Keratinocyte (primary cell): ENCODE measurements around the gene TP73. TPM values are rescaled to one million over a fixed set of nuclear protein-coding genes. Genes with fewer than 3 reads are reported as not detected.

ENCODE experiments used
- DNase-seq: peaks from one replicate; pipeline ENCODE4 v3.0.0-alpha.2; 2011; ENCODE audit warnings: low read depth, missing footprints, low spot score
- FAIRE-seq: peaks from 2 replicates; lab custom pipeline; 2011; peaks lifted over from hg19 to GRCh38; lab: Jason Lieb, UNC
- H2AFZ ChIP-seq: 2 replicates; pipeline ENCODE4 v1.6.0; 2012; ENCODE audit warnings: low read length, control low read depth, inconsistent platforms; ENCODE audit not compliant: control insufficient read depth
- H3K27ac ChIP-seq: 2 replicates; pipeline ENCODE4 v1.5.1; 2011; ENCODE audit warnings: low read length; ENCODE audit not compliant: control insufficient read depth, insufficient read depth
- H3K27me3 ChIP-seq: 3 replicates; pipeline ENCODE4 v1.6.0; 2011; ENCODE audit warnings: low read length; ENCODE audit not compliant: control insufficient read depth, insufficient read depth; ENCODE audit errors: extremely low read depth
- H3K36me3 ChIP-seq, 2 experiments: 2 replicates in 1 of 2; 3 replicates in 1 of 2; pipeline ENCODE4 v1.5.1; 2011; ENCODE audit warnings: low read length in 2 of 2, mild to moderate bottlenecking in 1 of 2; ENCODE audit not compliant: control insufficient read depth in 2 of 2, insufficient read depth in 2 of 2; ENCODE audit errors: extremely low read depth in 1 of 2
- H3K4me1 ChIP-seq: 3 replicates; pipeline ENCODE4 v1.5.1; 2011; ENCODE audit warnings: low read length; ENCODE audit not compliant: control insufficient read depth, insufficient read depth; ENCODE audit errors: extremely low read depth
- H3K4me2 ChIP-seq: 3 replicates; pipeline ENCODE4 v1.6.0; 2011; ENCODE audit warnings: low read depth, low read length; ENCODE audit not compliant: control insufficient read depth, insufficient read depth; ENCODE audit errors: extremely low read depth
- H3K4me3 ChIP-seq, 3 experiments: fragments of 200-600 bp in 1 of 3; sonication (generic) in 1 of 3; 2 replicates in 2 of 3; 3 replicates in 1 of 3; pipeline ENCODE4 v1.5.1; 2011 to 2016; ENCODE audit warnings: low read length in 3 of 3, mild to moderate bottlenecking in 3 of 3, control low read depth in 2 of 3, inconsistent platforms in 1 of 3, low read depth in 1 of 3, mixed read lengths in 1 of 3, mixed run types in 1 of 3, moderate library complexity in 1 of 3; ENCODE audit not compliant: control insufficient read depth in 2 of 3, insufficient read depth in 2 of 3; ENCODE audit errors: extremely low read depth in 1 of 3
- H3K79me2 ChIP-seq: 2 replicates; pipeline ENCODE4 v1.6.0; 2012; ENCODE audit warnings: low read length; ENCODE audit not compliant: control insufficient read depth, insufficient read depth
- H3K9ac ChIP-seq: 3 replicates; pipeline ENCODE4 v1.6.0; 2011; ENCODE audit warnings: low read length; ENCODE audit not compliant: control insufficient read depth, insufficient read depth; ENCODE audit errors: extremely low read depth
- H3K9me1 ChIP-seq: 3 replicates; pipeline ENCODE4 v1.6.0; 2011; ENCODE audit warnings: low read length; ENCODE audit not compliant: control insufficient read depth, insufficient read depth; ENCODE audit errors: extremely low read depth
- H3K9me3 ChIP-seq: 2 replicates; pipeline ENCODE4 v1.5.1; 2012; ENCODE audit warnings: low read depth, low read length; ENCODE audit not compliant: control insufficient read depth
- H4K20me1 ChIP-seq: 3 replicates; pipeline ENCODE4 v1.6.0; 2011; ENCODE audit warnings: low read length; ENCODE audit not compliant: control insufficient read depth, insufficient read depth; ENCODE audit errors: extremely low read depth
- EZH2 ChIP-seq: IDR thresholded peaks from one replicate; pipeline ENCODE4 v1.6.1; 2012; ENCODE audit warnings: inconsistent platforms, mild to moderate bottlenecking, low read length, moderate library complexity
- dilution Hi-C: fragments of 300-500 bp; cut with MboI; formaldehyde crosslinking; loops from one replicate; pipeline ENCODE4 v1.7.0; 2020; ENCODE audit warnings: low sequenced_read_pairs; ENCODE audit not compliant: extremely low pct_ligation_motif_present
- polyA plus RNA-seq, 5 experiments: library from polyadenylated mRNA; depleted of rRNA in 3 of 5; stranded (reverse) in 3 of 5; stranded (forward) in 1 of 5; unstranded in 1 of 5; fragments of >200 nt; gene quantifications; 1 replicate in 1 of 5; 2 replicates in 3 of 5; 3 replicates in 1 of 5; pipeline versions ENCODE4 v1.2.1 to v1.2.3, GENCODE V29; 2011 to 2012; ENCODE audit warnings: missing spikeins in 2 of 5, low read depth in 1 of 5, low replicate concordance in 1 of 5
- TF ChIP-seq, protein P1 (sequence below), 3 experiments: IDR thresholded peaks in 1 of 3; conservative IDR thresholded peaks in 1 of 3; optimal IDR thresholded peaks in 1 of 3; 2 replicates in 2 of 3; 3 replicates in 1 of 3; pipeline versions ENCODE3 to v1.5.1; 2011; ENCODE audit warnings: low read length in 3 of 3, mild to moderate bottlenecking in 3 of 3, moderate library complexity in 2 of 3, control low read depth in 1 of 3, inconsistent platforms in 1 of 3; ENCODE audit not compliant: insufficient read depth in 2 of 3; ENCODE audit errors: extremely low read depth in 1 of 3

The TP73 gene
- polyA plus RNA-seq, 1 donor (not counting 4 experiments of a cell fraction or from before 2014, with no cell fraction given): 0.14 TPM

DNA sequence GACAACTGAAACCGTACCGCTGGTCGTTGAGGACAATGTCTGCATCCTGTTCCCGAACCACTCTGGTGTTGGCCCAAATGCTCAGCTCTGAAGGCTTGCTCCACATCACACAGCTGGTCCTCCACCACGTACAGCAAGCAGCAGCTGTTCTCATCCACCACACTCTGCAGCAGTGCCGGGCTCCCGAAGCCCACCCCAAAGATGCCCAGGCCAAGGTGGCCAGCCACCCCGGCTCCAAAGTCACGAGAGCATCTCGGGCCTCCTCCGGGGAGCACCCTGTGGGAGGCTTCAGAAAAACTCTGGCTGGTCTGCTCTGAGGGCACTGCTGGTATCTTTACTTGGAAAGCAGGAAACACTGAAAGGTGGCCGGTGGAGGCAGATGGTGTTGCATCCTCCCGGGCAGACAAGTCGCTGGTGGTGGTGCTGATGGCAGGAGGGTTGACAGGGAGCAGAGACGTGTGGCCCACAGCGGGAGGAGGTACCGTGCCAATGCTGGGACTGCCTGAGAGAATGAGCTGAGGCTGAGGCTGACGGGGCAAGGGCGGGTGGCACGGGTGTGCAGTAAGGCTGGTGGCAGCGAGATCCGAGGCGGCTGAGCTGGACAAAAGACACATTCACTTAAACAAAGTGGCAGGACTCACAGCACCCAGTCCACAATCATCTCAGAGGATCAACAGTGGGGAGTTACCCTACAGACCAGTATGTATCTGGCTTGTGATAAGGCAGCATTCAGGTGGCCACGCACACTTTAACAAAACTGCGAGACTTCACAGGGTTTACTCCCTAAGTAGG, 93.5 kb downstream of the TP73 start:
- H3K4me3 ChIP-seq: peak overlapping the region in 2 of 3 experiments; percentile 56 to 68
- H2AFZ ChIP-seq: no peak overlapping the region
- peak overlapping the region; percentile 84 for H3K4me2 ChIP-seq
- H3K79me2 ChIP-seq: no peaks in the 10 kb centered on the region
- dilution Hi-C loops: no loop called here
- no peak for TF ChIP-seq EZH2
- TF ChIP-seq, protein P1, sequence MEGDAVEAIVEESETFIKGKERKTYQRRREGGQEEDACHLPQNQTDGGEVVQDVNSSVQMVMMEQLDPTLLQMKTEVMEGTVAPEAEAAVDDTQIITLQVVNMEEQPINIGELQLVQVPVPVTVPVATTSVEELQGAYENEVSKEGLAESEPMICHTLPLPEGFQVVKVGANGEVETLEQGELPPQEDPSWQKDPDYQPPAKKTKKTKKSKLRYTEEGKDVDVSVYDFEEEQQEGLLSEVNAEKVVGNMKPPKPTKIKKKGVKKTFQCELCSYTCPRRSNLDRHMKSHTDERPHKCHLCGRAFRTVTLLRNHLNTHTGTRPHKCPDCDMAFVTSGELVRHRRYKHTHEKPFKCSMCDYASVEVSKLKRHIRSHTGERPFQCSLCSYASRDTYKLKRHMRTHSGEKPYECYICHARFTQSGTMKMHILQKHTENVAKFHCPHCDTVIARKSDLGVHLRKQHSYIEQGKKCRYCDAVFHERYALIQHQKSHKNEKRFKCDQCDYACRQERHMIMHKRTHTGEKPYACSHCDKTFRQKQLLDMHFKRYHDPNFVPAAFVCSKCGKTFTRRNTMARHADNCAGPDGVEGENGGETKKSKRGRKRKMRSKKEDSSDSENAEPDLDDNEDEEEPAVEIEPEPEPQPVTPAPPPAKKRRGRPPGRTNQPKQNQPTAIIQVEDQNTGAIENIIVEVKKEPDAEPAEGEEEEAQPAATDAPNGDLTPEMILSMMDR (optimal IDR thresholded peaks at IDR 0.05 in 1 of 3, IDR thresholded peaks at IDR 0.05 in 1 of 3, conservative IDR thresholded peaks at IDR 0.05 in 1 of 3; ENCODE audit: extremely low read depth in 1 of 3, insufficient read depth in 2 of 3, low read length in 3 of 3): no peak
- DNase-seq: no peak
- FAIRE-seq: no peak
- no peak overlapping the region for H3K27ac ChIP-seq
- H3K9me3 ChIP-seq: no peaks in the 10 kb centered on the region
- peaks cover 5% of the 10 kb centered on the region for H3K27me3 ChIP-seq
- peaks cover 17% of the 10 kb centered on the region for H3K4me1 ChIP-seq
- H4K20me1 ChIP-seq: no peaks in the 10 kb centered on the region
- H3K9ac ChIP-seq: no peak overlapping the region
- H3K36me3 ChIP-seq: peaks cover 6 to 8% of the 10 kb centered on the region in 2 experiments
- H3K9me1 ChIP-seq: peaks cover 2% of the 10 kb centered on the region

DNA sequence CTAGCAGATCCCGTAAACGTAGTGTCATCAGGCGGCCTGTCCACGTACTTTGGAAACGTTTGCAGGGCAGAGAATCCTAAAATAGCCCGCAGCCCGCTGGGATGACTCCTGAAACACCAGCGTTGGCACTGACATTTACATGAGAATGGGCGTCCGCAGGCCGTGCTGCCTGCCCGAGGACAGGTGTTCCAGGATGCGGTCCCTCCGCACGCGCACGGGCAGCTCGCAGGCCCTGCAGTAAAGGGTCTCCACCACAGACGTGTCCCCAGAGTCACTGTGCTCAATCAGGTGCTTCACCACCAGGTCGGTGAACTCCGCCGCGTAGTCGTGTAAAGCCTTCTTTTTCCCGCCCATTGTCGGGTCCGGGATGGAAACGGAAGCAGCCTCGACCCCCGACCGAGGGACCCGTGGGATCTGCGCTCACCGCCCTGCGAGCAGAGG, 94.1 kb downstream of the TP73 start:
- H3K79me2 ChIP-seq: no peaks in the 10 kb centered on the region
- TF ChIP-seq, protein P1 (optimal IDR thresholded peaks at IDR 0.05 in 1 of 3, IDR thresholded peaks at IDR 0.05 in 1 of 3, conservative IDR thresholded peaks at IDR 0.05 in 1 of 3; ENCODE audit: extremely low read depth in 1 of 3, insufficient read depth in 2 of 3, low read length in 3 of 3): no peak
- TF ChIP-seq EZH2: no peak
- FAIRE-seq (no peak), DNase-seq (no peak)
- peaks cover 2% of the 10 kb centered on the region for H3K9me1 ChIP-seq
- H3K4me1 ChIP-seq: peaks cover 17% of the 10 kb centered on the region
- H3K27me3 ChIP-seq: peaks cover 5% of the 10 kb centered on the region
- peak overlapping the region; percentile 56 to 68 (median 61) for H3K4me3 ChIP-seq
- no peaks in the 10 kb centered on the region for H4K20me1 ChIP-seq
- no peaks in the 10 kb centered on the region for H3K9me3 ChIP-seq
- H3K9ac ChIP-seq: peak overlapping the region; percentile 54
- H2AFZ ChIP-seq: peak overlapping the region; percentile 10
- H3K36me3 ChIP-seq: peaks cover 6 to 7% of the 10 kb centered on the region in 2 experiments
- dilution Hi-C loops: no loop called here
- peak overlapping the region; percentile 84 for H3K4me2 ChIP-seq
- no peak overlapping the region for H3K27ac ChIP-seq
